Measurements from ENCODE around the gene CCDC102A.

DNA sequence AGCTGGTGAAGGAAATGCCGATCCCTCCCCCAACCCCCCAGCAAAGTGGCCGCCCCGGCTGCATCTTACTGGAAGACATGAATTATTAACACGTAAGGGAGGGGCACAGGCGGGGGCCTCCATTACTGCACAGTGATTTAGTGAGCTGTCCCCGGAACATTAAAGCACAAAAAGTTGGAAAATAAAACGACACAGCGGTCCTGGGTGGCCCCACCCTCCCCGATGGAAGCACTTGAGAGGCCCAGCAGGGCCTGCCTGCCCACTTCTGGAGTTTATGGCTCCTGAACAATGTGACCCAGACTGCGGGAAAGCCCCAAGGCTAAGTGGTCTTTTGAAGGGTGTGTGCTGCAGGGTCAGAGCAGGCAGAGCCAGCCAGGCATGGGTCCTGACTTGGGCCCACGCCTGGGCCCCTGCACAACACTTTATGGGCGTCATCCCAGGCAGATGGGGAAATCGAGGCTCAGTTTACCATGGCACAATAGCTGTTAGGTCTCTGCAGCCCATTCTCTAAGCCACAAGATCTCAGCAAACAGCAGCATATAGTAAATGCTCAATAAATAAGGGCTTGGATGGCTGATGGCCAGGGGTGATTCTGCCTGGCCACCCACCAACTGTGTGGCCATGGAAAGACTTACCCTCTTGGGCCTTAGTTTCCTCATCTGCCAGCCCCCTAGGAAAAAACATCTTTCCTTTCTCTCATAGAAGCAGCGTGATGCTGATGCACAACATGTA, 22.8 kb downstream of the CCDC102A start:
- TF ChIP-seq CTCF (IDR thresholded peaks at IDR 0.05) (no peak), USF2 (IDR thresholded peaks at IDR 0.05) (no peak)

Measured in A549 (cell line).